ENCODE measurements around the gene MET. TPM values are rescaled to one million over a fixed set of nuclear protein-coding genes. Genes with fewer than 3 reads are reported as not detected.
A peak's percentile ranks its signal among the peaks of the same experiment; 100 is the strongest.

MET gene
- total and polyA plus RNA-seq, 2 of the 13 experiments (the other 11 are each of a cell fraction or from before 2014, with no cell fraction given): 21.8 to 31.5 TPM

DNA sequence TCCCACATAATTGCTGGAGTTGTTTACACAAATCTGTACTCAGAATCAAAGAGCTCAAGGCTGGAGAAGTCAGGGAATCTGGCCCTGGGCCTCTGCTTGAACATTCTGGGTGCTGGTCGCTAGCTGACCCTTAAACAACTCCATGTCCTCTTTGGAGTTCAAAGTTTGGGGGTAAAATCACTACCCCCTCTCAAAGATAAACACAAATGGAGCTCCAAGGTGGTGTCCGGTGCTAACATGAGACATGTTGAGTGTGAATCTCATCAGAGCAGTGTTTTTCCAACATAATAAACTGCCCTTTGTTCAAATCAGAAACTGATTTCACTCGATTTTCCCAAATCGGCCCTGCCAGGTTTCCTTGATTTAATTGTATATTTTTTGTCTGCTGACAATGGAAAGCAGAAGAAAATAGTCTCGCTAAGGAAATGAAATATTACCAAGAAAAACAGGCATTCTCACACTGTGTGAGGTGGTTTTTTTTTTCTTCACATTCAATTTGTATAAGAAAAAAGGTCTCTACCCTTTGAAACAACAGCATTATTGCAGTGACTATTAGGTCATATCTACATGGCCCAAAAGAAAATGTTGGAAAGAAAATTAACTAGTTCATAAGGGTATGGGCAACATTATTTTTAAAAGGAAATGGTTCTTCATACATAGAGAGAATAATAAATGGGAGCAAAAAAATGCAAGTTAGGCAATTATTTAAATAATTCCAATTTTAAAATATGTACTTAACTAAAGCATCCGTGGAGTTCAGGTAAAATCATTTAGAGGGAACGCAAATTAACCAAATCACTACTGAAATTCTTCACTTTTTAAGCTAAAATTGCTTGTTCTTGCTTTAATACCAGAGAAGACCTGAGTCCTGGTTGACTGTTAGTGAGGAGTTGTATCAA lies 134.3 kb downstream of the MET start (continued):
- TF ChIP-seq FOSL1 (CRISPR knock-in tag; IDR thresholded peaks at IDR 0.05; ENCODE audit: borderline replicate concordance): no peak
- TF ChIP-seq, protein P1, sequence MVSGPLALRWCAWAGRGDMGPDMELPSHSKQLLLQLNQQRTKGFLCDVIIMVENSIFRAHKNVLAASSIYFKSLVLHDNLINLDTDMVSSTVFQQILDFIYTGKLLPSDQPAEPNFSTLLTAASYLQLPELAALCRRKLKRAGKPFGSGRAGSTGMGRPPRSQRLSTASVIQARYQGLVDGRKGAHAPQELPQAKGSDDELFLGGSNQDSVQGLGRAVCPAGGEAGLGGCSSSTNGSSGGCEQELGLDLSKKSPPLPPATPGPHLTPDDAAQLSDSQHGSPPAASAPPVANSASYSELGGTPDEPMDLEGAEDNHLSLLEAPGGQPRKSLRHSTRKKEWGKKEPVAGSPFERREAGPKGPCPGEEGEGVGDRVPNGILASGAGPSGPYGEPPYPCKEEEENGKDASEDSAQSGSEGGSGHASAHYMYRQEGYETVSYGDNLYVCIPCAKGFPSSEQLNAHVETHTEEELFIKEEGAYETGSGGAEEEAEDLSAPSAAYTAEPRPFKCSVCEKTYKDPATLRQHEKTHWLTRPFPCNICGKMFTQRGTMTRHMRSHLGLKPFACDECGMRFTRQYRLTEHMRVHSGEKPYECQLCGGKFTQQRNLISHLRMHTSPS (CRISPR knock-in tag; IDR thresholded peaks at IDR 0.05; ENCODE audit: low read depth): no peak
- TF ChIP-seq ZNF562 (CRISPR knock-in tag; IDR thresholded peaks at IDR 0.05; ENCODE audit: borderline replicate concordance): no peak
- TF ChIP-seq ZNF331 (CRISPR knock-in tag; IDR thresholded peaks at IDR 0.05): peak; percentile 43; the same call in 1 of the 2 replicates
- TF ChIP-seq MED1 (CRISPR knock-in tag; IDR thresholded peaks at IDR 0.05): peak; percentile 72
- 0 out of 2 replicates have a peak, but pooled peaks have one; percentile 66 for TF ChIP-seq DPF2 (CRISPR knock-in tag; IDR thresholded peaks at IDR 0.05; ENCODE audit: borderline replicate concordance, low read depth)
- TF ChIP-seq MIXL1 (CRISPR knock-in tag; IDR thresholded peaks at IDR 0.05): peak; percentile 93
- TF ChIP-seq ZNF800 (CRISPR knock-in tag; IDR thresholded peaks at IDR 0.05): no peak
- TF ChIP-seq MXD4 (CRISPR knock-in tag; IDR thresholded peaks at IDR 0.05): no peak
- TF ChIP-seq, protein P2, sequence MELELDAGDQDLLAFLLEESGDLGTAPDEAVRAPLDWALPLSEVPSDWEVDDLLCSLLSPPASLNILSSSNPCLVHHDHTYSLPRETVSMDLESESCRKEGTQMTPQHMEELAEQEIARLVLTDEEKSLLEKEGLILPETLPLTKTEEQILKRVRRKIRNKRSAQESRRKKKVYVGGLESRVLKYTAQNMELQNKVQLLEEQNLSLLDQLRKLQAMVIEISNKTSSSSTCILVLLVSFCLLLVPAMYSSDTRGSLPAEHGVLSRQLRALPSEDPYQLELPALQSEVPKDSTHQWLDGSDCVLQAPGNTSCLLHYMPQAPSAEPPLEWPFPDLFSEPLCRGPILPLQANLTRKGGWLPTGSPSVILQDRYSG (CRISPR knock-in tag; IDR thresholded peaks at IDR 0.05): no peak
- TF ChIP-seq, protein P3, sequence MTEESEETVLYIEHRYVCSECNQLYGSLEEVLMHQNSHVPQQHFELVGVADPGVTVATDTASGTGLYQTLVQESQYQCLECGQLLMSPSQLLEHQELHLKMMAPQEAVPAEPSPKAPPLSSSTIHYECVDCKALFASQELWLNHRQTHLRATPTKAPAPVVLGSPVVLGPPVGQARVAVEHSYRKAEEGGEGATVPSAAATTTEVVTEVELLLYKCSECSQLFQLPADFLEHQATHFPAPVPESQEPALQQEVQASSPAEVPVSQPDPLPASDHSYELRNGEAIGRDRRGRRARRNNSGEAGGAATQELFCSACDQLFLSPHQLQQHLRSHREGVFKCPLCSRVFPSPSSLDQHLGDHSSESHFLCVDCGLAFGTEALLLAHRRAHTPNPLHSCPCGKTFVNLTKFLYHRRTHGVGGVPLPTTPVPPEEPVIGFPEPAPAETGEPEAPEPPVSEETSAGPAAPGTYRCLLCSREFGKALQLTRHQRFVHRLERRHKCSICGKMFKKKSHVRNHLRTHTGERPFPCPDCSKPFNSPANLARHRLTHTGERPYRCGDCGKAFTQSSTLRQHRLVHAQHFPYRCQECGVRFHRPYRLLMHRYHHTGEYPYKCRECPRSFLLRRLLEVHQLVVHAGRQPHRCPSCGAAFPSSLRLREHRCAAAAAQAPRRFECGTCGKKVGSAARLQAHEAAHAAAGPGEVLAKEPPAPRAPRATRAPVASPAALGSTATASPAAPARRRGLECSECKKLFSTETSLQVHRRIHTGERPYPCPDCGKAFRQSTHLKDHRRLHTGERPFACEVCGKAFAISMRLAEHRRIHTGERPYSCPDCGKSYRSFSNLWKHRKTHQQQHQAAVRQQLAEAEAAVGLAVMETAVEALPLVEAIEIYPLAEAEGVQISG (CRISPR knock-in tag; IDR thresholded peaks at IDR 0.05): 0 out of 2 replicates have a peak, but pooled peaks have one; percentile 35
- no peak for TF ChIP-seq SP2 (CRISPR knock-in tag; IDR thresholded peaks at IDR 0.05)
- TF ChIP-seq KLF11 (CRISPR knock-in tag; IDR thresholded peaks at IDR 0.05): no peak
- TF ChIP-seq PHB2 (IDR thresholded peaks at IDR 0.05; ENCODE audit: partially characterized antibody): no peak
- TF ChIP-seq HMGA1 (CRISPR knock-in tag; conservative IDR thresholded peaks at IDR 0.05): no peak
- no peak for TF ChIP-seq CHD2 (IDR thresholded peaks at IDR 0.05; ENCODE audit: low read depth, low read length)
- TF ChIP-seq MLXIP (CRISPR knock-in tag; IDR thresholded peaks at IDR 0.05; ENCODE audit: borderline replicate concordance): no peak
- TF ChIP-seq ZNF251 (CRISPR knock-in tag; IDR thresholded peaks at IDR 0.05): no peak
- peak; percentile 85 for TF ChIP-seq NCOA2 (CRISPR knock-in tag; IDR thresholded peaks at IDR 0.05)
- TF ChIP-seq KAT2B (IDR thresholded peaks at IDR 0.05; ENCODE audit: borderline replicate concordance, low read depth, low read length): no peak

Data from HepG2 (cell line).